Stimulated activated memory B cell treated with anti-CD40 and anti-IgM and Interleukin-4, amounts not matched to agents 10 μg/mL and 1 μg/mL and 100 μg/mL, for 72 hours (primary cell): ENCODE measurements around the gene GLCE.

Experiments used
- ATAC-seq: fragments of 150-1000 bp; cut with Tn5 transposase; 2 replicates; pipeline ENCODE4 v1.10.0; 2021
- H3K27ac Mint-ChIP-seq: one replicate; pipeline ENCODE4 v1.8.0; 2022; ENCODE audit warnings: mild to moderate bottlenecking, mixed read lengths
- H3K27me3 Mint-ChIP-seq: one replicate; pipeline ENCODE4 v1.8.0; 2022; ENCODE audit warnings: mixed read lengths
- H3K36me3 Mint-ChIP-seq: one replicate; pipeline ENCODE4 v1.8.0; 2022; ENCODE audit warnings: mixed read lengths
- H3K4me1 Mint-ChIP-seq: one replicate; pipeline ENCODE4 v1.8.0; 2022; ENCODE audit warnings: mixed read lengths
- H3K4me3 Mint-ChIP-seq: one replicate; pipeline ENCODE4 v1.8.0; 2022; ENCODE audit warnings: mild to moderate bottlenecking, moderate library complexity, mixed read lengths
- H3K9me3 Mint-ChIP-seq: one replicate; pipeline ENCODE4 v1.8.0; 2022; ENCODE audit warnings: mixed read lengths

GLCE gene

DNA sequence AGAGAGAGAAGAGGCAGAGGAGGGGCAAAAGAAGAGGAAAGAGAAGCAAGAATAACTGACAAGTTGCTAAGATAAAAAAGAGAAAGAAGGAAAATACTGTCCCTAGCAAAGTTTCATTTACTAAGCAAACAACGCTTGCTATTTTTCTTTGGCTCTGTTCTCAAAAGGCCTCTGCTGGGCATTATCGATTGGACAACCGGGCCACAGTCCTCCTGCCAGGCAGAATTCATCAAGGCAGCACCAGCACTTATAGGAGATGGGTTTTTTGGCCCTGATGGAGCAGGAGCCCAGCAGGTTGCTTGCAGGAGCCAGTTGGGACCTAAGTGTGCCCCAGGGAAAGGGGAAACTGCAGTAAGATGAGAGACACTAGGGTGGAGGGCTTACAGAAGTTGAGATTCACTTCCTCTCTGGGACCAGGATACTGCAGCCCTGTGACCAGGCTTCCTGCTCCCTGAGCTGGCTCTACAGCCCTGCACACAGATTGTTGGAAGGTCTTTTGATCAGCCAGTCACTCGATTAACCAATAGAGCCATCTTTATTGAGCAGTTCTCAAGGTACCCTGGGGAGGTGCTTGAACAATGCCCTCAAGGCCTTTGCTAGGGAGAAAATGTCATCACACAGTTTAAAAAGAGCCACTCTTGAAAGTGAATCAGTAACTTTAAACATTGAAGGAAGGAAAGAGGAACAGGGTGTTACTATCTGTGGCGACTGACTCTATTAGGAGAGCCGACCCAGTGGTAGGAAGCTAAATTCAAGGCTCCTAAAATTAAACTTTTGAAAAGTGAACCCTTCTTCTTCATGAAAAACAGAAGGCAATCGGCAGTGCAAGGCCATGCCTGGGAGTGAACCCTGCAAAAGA, 28.8 kb upstream of the GLCE start:
- no peaks in the 10 kb centered on the region for H3K9me3 Mint-ChIP-seq
- no peaks in the 10 kb centered on the region for H3K36me3 Mint-ChIP-seq
- H3K4me1 Mint-ChIP-seq, result peaks cover 15% of the 10 kb centered on the region
- H3K4me3 Mint-ChIP-seq, result no peak overlapping the region
- no peak overlapping the region for H3K27ac Mint-ChIP-seq
- H3K27me3 Mint-ChIP-seq, result peaks cover 17% of the 10 kb centered on the region
- peak; percentile 42 for ATAC-seq

DNA sequence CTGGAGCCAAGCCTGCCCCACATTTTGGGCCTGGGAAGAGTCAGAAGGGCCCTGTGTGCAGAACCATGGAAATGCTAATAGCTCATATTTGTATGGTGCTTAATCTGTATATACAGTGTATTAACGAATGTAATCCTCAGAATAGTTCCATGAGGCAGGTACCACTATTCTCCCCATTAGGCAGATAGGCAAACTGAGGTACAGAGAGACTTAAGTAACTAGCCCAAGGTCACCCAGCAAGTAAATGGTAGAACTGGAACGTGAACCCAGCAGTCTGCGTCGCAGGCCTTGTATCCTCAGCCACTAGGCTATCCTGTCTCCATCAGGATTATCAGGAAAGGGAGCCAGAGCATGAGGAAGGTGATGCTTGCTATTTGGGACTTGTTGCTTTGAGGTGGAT, 28.0 kb upstream of the GLCE start:
- Mint-ChIP-seq H3K27me3 (peaks cover 24% of the 10 kb centered on the region), H3K9me3 (no peaks in the 10 kb centered on the region), H3K4me1 (peaks cover 15% of the 10 kb centered on the region), H3K27ac (no peak overlapping the region), H3K36me3 (no peaks in the 10 kb centered on the region), H3K4me3 (no peak overlapping the region)
- no peak for ATAC-seq

DNA sequence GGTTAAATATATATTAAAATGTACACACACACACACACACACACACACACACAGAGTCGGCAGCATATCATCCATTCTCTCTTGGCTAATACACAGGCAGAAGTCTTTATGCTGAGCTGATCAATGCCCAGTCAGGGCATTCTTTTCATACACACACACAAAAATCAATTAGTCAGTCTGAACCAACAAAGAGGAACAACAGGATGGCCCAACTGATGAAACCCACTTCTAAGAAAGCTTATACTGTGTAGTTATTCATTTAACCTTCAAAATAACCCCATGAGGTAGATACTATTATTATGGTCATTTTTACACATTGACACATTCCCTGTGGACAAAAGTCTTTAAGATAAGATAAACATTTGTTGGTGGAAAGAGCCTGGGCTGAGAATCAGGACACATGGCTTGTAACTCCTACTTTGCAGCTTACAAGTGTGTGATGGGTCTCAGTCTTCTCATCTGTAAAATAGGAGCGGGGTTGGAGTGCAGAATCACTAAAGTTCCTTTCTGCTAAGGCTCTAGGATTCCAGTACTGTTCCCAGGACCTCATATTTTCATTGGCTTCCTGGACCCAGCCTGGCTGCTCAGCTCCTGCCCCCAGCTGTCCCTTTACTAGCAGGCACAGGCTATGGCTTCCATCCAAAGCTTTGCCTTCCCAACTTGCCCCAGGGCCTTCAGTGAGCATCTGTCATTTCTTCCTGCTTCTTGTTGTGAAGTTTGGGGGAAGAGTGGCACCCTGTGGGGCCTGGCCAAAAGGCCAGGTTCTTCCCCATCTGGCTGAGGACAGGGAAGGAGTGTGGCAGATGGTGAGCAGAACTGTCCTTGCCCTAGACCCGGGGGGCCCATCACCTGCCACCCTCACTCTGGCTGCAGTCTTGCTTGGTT, 27.2 kb upstream of the GLCE start:
- peaks cover 24% of the 10 kb centered on the region for H3K27me3 Mint-ChIP-seq
- no peak for ATAC-seq
- H3K27ac Mint-ChIP-seq, result no peak overlapping the region
- no peaks in the 10 kb centered on the region for H3K36me3 Mint-ChIP-seq
- no peaks in the 10 kb centered on the region for H3K9me3 Mint-ChIP-seq
- peaks cover 15% of the 10 kb centered on the region for H3K4me1 Mint-ChIP-seq
- no peak overlapping the region for H3K4me3 Mint-ChIP-seq

DNA sequence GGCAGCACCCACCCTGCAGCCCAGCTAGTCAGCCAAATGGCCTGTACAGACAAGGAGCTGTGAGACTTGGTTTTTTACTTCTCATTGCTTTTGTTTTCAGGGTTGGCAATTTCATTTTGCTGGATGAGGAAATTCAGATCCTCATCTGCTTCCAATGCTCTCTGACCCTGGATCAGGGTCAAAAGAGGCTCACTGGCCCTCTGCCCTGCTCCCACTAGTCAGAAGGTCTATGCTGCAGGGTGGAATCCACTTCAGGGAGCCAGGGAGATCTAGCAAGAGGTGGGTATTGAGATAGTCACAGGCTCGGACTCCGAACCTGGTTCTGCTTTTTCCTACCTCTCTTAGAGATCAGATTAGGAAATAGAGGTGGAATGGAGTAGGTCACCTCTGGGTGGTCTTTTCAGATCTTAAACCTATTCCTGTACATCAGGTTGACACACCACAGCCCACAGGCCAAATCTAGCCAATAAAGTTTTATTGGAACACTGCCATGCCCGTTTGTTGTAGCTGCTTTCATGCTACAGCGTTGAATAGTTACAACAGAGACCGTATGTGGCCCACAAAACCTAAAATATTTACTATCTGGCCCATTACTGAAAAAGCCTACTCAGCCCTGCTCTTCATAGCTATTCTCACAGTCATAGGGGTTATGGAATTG, 26.4 kb upstream of the GLCE start:
- H3K4me1 Mint-ChIP-seq, result peaks cover 15% of the 10 kb centered on the region
- ATAC-seq, result no peak
- no peaks in the 10 kb centered on the region for H3K36me3 Mint-ChIP-seq
- H3K27ac Mint-ChIP-seq, result no peak overlapping the region
- H3K4me3 Mint-ChIP-seq, result no peak overlapping the region
- H3K9me3 Mint-ChIP-seq, result no peaks in the 10 kb centered on the region
- peaks cover 28% of the 10 kb centered on the region for H3K27me3 Mint-ChIP-seq

DNA sequence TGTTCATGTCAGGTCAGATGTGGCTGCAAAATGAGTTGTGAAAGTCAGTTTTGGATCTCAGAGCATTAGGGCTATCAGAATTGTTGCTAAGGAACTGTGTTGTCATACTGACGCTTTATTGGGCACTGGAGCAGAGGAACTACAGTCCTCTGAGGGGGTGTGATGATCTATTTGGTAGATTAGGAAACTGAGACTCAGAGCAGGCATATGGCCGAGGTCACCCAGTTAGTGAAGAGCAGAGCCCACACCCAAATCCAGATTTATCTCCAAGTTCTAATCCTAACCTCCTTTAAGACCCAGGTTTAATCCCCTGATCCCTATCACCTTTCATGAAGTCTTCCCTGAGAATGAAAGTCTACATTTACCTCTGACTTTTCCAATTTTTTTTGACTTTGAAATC, 25.6 kb upstream of the GLCE start:
- H3K27ac Mint-ChIP-seq, result no peak overlapping the region
- H3K4me1 Mint-ChIP-seq, result peaks cover 15% of the 10 kb centered on the region
- peaks cover 36% of the 10 kb centered on the region for H3K27me3 Mint-ChIP-seq
- H3K9me3 Mint-ChIP-seq, result no peaks in the 10 kb centered on the region
- ATAC-seq, result no peak
- no peak overlapping the region for H3K4me3 Mint-ChIP-seq
- H3K36me3 Mint-ChIP-seq, result no peaks in the 10 kb centered on the region

DNA sequence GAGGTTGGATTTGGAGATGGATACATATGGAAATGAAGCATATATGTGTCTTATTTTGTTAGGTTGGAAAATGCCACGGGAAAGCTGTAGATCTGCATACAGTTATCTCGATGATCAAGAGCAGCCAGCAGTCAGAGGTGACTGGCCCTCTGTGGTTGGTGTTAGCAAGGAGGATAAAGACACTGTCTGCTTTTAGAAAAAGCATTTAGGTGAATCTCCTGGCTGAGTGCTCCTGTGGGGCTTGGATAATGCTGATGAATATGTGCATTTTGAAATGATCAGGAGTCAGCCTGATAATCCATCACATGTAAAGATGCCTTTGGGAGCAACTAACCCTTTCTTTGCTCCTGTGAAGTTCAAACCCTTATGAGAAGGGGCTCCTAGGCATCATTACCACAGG, 24.9 kb upstream of the GLCE start:
- peaks cover 43% of the 10 kb centered on the region for H3K27me3 Mint-ChIP-seq
- H3K27ac Mint-ChIP-seq, result no peak overlapping the region
- H3K4me1 Mint-ChIP-seq, result peaks cover 15% of the 10 kb centered on the region
- no peaks in the 10 kb centered on the region for H3K9me3 Mint-ChIP-seq
- H3K4me3 Mint-ChIP-seq, result no peak overlapping the region
- no peak for ATAC-seq
- H3K36me3 Mint-ChIP-seq, result no peaks in the 10 kb centered on the region

DNA sequence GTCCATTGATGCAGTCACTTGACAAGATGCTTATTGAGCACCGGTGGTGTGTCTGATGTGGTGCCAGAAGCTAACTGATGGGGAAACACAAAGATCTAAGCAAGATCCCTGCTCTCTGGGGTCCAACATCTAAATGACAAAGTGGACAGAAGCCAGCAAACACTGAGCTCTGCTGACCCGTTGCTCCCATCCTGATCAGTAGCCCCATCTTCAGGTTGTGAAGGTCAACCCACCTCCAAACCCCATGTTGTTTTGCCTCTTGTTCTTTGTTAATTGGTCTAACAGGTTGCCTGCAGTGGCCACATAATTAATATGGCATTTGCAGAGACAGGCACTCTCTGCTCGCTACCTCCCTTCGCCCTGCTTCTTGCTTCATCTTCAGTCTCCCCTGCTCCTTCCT, 21.5 kb upstream of the GLCE start:
- no peak for ATAC-seq
- Mint-ChIP-seq H3K27me3 (peaks cover 64% of the 10 kb centered on the region), H3K9me3 (peaks cover 3% of the 10 kb centered on the region), H3K36me3 (no peaks in the 10 kb centered on the region), H3K27ac (no peak overlapping the region), H3K4me1 (no peaks in the 10 kb centered on the region), H3K4me3 (no peak overlapping the region)

DNA sequence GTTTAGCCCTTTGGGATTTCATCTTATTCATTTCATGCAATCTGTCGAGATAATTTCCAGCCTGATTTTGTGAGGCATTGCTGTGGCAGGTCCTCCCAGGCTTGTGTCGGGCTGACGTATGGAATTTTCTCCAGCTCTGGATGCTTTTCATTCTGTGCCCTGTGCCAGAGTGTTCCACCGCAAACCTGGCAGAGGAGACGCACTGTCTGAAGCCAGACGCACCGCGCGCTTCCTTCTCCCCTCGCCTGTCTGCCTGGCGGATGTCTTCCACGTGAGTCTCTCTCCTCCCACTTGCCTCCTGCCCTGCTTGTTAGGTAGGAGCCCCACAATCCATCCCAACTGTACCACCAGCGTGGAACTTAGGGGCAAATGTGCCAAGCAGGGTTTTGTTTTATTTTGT, 20.1 kb upstream of the GLCE start:
- peaks cover 60% of the 10 kb centered on the region for H3K27me3 Mint-ChIP-seq
- ATAC-seq, result no peak
- no peaks in the 10 kb centered on the region for H3K36me3 Mint-ChIP-seq
- H3K4me3 Mint-ChIP-seq, result no peak overlapping the region
- H3K4me1 Mint-ChIP-seq, result no peaks in the 10 kb centered on the region
- H3K9me3 Mint-ChIP-seq, result peaks cover 3% of the 10 kb centered on the region
- H3K27ac Mint-ChIP-seq, result no peak overlapping the region

DNA sequence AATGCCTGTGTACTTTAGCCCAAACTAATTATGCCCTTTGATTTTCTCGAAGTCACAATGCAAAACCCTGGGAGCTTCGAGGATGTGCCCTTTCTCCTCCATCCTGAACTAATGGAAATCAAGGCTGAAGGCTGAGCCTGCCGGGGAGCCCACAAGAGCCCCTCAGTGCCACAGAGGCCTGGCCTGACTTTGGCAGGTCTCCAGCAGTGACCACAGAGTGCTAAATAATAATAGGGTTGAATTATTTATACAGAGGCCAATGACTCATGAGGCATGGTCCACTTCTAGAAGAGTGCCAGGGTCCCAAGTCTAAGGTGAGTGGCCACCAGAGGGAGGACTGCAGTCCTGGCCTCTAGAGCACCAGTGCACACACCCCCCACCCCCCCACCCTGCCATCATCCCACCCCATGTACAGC, 19.1 kb upstream of the GLCE start:
- no peak overlapping the region for H3K27ac Mint-ChIP-seq
- H3K9me3 Mint-ChIP-seq, result peaks cover 3% of the 10 kb centered on the region
- peaks cover 59% of the 10 kb centered on the region for H3K27me3 Mint-ChIP-seq
- no peaks in the 10 kb centered on the region for H3K36me3 Mint-ChIP-seq
- no peaks in the 10 kb centered on the region for H3K4me1 Mint-ChIP-seq
- no peak for ATAC-seq
- H3K4me3 Mint-ChIP-seq, result no peak overlapping the region

DNA sequence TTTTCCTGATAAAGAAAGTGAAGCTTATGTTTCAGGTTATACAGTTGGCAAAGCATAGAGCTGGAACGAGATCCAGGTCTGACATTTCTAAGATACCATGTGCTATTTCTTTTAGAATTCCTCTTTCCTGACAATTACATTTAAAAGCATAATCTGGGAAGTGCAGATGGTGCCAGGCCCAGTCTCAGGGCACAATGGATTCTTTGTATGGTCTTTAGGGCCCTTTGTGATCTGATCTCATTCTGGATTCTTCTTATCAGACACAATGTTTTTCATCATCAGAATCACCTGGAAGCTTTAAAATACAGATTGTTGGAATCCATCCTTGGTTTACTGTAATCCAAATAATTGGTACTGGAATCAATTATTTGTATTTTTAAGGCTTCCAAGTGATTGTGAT, 18.6 kb upstream of the GLCE start:
- no peaks in the 10 kb centered on the region for H3K4me1 Mint-ChIP-seq
- H3K27me3 Mint-ChIP-seq, result peaks cover 54% of the 10 kb centered on the region
- no peaks in the 10 kb centered on the region for H3K36me3 Mint-ChIP-seq
- peaks cover 3% of the 10 kb centered on the region for H3K9me3 Mint-ChIP-seq
- H3K4me3 Mint-ChIP-seq, result no peak overlapping the region
- no peak for ATAC-seq
- no peak overlapping the region for H3K27ac Mint-ChIP-seq

DNA sequence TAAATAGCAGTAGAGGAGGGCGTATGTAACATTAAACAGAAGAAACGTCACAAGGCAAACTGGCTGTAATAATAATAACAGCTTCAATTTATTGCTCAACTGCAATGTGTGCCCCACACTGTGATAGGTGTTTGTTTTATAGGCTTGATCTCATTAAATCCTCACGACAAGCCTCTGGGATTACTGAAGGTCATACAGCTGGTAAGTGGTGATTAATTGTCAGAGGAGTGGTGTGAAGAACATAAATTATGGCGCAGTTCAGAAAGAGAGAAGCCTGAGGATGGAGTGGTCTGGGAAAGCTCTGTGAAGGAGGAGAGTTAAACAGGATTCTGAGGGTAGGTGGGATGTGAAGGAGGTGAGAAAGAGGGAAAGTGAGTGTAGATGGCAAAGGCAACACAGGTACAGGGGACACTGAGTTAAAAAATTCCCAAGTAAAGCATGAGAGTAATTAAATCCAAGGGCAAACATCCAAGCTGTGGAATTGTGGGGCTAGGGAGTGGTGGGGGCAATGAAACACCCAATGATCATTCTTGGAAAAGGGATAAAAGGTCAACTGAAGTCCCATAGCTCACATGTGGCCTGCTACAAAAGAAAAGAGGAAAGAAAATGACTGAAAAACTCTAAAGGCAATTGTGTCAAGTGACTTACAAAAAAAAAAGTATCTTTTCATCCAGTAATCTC, 16.5 kb upstream of the GLCE start:
- no peaks in the 10 kb centered on the region for H3K36me3 Mint-ChIP-seq
- no peak overlapping the region for H3K4me3 Mint-ChIP-seq
- H3K9me3 Mint-ChIP-seq, result peaks cover 3% of the 10 kb centered on the region
- H3K27me3 Mint-ChIP-seq, result peaks cover 65% of the 10 kb centered on the region
- no peaks in the 10 kb centered on the region for H3K4me1 Mint-ChIP-seq
- no peak for ATAC-seq
- no peak overlapping the region for H3K27ac Mint-ChIP-seq

DNA sequence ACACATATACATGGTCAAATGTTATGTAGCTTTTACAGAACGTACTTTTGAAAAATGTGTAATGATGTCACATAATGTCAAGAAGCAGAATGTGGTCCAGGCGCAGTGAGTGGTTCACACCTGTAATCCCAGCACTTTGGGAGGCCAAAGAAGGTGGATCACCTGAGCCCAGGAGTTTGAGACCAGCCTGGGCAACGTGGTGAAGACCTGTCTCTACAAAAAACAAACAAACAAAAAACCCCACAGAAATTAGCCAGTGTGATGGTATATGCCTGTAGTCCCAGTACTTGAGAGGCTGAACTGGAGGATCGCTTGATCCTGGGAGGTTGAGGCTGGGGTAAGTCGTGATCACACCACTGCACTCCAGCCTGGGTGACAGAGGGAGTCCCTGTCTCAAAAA, 15.9 kb upstream of the GLCE start:
- no peaks in the 10 kb centered on the region for H3K36me3 Mint-ChIP-seq
- H3K9me3 Mint-ChIP-seq, result peaks cover 3% of the 10 kb centered on the region
- H3K27ac Mint-ChIP-seq, result no peak overlapping the region
- H3K4me3 Mint-ChIP-seq, result no peak overlapping the region
- peaks cover 61% of the 10 kb centered on the region for H3K27me3 Mint-ChIP-seq
- H3K4me1 Mint-ChIP-seq, result no peaks in the 10 kb centered on the region
- ATAC-seq, result no peak

DNA sequence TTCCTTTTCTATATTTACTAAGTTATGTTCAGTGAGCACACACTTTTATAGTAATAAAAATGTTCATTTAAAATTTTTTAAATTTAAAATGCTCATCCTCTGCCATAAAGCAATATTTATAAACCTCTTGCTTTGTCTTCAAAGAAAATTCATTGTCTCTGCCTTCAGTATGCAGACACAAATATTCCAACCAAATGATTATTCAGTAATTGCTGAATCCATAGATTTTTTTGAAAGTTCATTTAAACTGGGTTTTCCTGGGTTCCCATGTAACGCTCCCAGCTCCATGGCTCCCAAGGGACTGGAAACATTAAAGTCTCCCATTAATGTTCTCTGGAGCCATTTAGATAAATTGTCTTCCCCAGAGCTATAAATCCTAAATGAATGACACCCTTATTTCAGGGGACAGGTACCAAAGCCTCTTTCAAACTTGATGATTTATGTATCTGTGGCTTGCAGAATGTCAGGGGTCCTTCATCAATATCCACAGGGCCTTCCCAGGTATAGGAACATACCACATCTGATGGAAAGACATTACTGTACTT, 15.2 kb upstream of the GLCE start:
- peaks cover 3% of the 10 kb centered on the region for H3K9me3 Mint-ChIP-seq
- peaks cover 61% of the 10 kb centered on the region for H3K27me3 Mint-ChIP-seq
- no peak overlapping the region for H3K27ac Mint-ChIP-seq
- H3K4me1 Mint-ChIP-seq, result no peaks in the 10 kb centered on the region
- no peak for ATAC-seq
- H3K36me3 Mint-ChIP-seq, result no peaks in the 10 kb centered on the region
- H3K4me3 Mint-ChIP-seq, result no peak overlapping the region

DNA sequence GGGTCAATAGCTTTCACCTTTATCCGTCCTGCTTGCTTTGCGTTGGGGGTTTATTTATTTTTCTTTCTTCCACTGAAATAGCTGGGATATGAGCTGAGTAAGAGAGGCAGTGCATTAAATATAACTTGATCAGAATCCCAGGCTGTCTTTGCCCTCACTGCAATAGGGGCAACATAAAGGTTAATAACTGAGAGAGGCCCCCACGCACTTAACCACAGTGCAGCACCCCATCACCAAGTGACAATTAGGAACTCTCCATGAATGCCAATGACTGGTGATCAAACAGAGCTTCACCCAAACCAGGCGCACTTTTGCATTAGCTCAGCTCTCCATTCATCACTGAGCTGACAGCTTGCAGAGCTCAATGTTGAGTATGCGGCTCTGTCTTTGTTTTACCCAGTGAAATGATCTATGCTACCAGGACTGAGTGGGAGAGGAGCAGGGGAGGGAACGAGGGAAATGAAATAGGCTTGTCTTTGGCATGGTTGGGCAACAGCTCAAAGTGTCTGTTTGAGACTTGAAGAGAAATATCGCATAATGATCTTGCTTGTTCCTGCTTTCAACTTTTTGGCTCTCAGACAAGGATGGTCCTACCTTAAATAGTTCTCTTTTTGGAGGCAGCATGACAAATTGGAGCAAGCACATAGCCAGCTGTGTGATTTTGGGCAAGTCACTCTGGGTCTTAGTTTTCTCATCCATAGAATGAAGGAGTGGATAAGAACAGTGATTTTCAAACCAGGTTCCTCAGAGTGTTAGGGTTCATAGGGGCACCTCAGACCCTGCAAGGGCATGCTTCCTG, 14.5 kb upstream of the GLCE start:
- H3K36me3 Mint-ChIP-seq, result no peaks in the 10 kb centered on the region
- peaks cover 3% of the 10 kb centered on the region for H3K9me3 Mint-ChIP-seq
- no peak overlapping the region for H3K27ac Mint-ChIP-seq
- no peaks in the 10 kb centered on the region for H3K4me1 Mint-ChIP-seq
- H3K27me3 Mint-ChIP-seq, result peaks cover 61% of the 10 kb centered on the region
- ATAC-seq, result no peak
- no peak overlapping the region for H3K4me3 Mint-ChIP-seq
